Fibroblast of the conjunctiva (primary cell): Measurements from ENCODE around the gene S100A10.

Experiments used
- DNase-seq: peaks from one replicate; pipeline ENCODE4 v3.0.0-alpha.2; 2010; ENCODE audit warnings: low read depth

Gene S100A10

GRCh38 chr1:151935894-151936602 lies 57.6 kb downstream of the S100A10 start:
- DNase-seq = no peak

DNA sequence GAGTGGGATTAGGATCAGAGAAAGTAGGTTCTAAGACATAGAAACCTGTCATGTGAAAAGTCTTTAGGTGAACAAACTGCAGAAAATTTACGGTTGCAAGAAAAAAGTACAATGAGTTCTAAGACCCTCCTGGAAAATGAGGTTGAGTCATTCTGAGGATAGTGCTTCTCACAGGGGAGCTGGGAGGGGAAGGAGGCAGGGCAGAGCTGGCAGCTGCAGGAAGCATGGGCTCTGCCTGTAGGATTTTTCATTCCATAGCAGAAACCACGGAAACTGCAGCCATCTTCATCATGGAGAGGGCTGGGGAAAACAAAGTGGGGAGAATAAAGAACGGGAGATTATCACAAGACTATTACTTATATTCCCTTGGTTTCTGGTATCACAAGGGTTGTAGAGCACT lies 58.5 kb downstream of the S100A10 start:
- DNase-seq = no peak

DNA sequence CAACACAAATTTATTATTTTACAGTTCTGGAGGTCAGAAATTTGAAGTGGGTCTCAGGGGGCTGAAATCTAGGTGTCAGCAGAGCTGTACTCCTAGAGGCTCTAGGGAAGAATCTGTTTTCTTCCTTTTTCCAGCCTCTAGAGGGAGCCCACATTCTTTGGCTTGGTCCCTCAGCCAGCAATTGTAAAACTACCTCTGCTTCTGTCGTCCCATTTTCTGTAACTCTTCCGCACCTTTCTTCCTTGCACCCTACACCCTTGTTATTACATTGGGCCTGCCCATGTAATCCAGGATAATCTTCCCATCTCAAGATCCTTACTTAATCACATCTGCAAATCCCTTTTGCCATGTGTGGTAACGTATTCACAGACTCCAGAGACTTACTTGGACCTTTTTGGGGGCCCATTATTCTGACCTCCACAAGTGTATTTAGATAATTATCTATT lies 59.6 kb downstream of the S100A10 start:
- no peak for DNase-seq
